ENCODE measurements around the gene ZNF282. TPM values are rescaled to one million over a fixed set of nuclear protein-coding genes. Genes with fewer than 3 reads are reported as not detected.

Gene ZNF282
- total and polyA plus RNA-seq, 4 donors: 5.3 to 21.4 (median 12.2) TPM

DNA sequence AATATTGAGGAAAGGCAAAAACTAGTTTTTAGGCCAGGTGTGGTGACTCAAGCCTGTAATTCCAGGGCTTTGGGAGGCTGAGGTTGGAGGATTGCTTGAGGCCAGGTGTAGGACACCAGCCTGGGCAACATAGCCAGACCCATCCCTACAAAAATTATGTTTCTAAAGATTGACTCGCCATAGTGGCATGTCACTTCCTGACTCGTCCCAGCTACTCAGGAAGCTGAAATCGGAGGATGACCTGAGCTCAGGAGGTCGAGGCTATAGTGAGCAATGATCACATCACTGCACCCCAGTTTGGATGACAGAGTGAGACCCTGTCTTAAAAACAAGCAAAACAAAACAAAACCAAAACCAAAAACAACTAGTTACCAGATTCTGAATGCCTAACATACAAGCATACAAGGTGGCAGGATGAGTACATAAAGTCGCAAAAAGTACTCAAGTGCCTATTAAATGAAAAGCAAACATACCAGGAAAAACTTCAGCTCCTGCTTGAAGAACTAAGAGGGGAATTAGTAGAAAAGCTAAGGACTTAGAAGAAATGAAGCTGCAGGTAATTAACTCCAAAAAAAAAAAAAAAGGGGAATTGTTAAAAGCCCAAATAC lies 34.0 kb upstream of the ZNF282 start:
- Histone ChIP-seq H3K36me3 (ENCODE audit: control insufficient read depth in 1 of 2, insufficient read depth in 2 of 2, low read length in 1 of 2) (peaks cover 0 to 6% of the 10 kb centered on the region in 2 donors), H3K27me3 (ENCODE audit: control insufficient read depth in 1 of 2, insufficient read depth in 2 of 2, low read length in 1 of 2) (no peaks in the 10 kb centered on the region), H3K27ac (ENCODE audit: low read depth in 1 of 2, low read length in 2 of 2) (no peak overlapping the region), H3K4me3 (ENCODE audit: low read length in 2 of 2) (no peak overlapping the region), H3K4me1 (ENCODE audit: control insufficient read depth in 1 of 2, insufficient read depth in 2 of 2, low read length in 2 of 2) (no peaks in the 10 kb centered on the region), H3K9me3 (ENCODE audit: control insufficient read depth, low read length) (no peaks in the 10 kb centered on the region)
- 74 to 76% methylated on average over 5 of the region's 5 CpGs for WGBS, 2 donors
- intact Hi-C loops (cut with DNase I): no loop called here
- ATAC-seq (ENCODE audit: low FRiP score) (no peak), DNase-seq (no peak)

DNA sequence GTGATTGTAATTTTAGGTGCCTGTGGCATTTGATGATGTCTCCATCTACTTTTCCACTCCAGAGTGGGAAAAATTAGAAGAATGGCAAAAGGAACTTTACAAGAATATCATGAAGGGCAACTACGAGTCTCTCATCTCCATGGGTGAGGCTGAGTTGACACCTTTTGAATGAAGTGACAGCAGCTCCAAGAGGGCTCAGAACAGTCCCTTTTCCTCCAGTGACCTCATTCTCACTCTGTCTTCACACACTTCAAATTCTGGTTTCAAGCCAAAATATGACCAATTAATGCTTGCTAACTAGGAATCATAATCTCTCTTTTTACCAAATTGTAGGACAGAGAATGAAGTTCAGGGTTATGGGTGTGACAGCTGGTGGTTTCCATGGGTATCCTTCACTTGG lies 29.2 kb upstream of the ZNF282 start:
- WGBS, 2 donors: 74 to 77% methylated on average over 1 of the region's 1 CpG
- intact Hi-C loops (cut with DNase I): no loop called here
- H3K36me3 ChIP-seq (ENCODE audit: control insufficient read depth in 1 of 2, insufficient read depth in 2 of 2, low read length in 1 of 2): peaks cover 0 to 10% of the 10 kb centered on the region in 2 donors
- no peak for DNase-seq
- no peaks in the 10 kb centered on the region for H3K4me1 ChIP-seq (ENCODE audit: control insufficient read depth in 1 of 2, insufficient read depth in 2 of 2, low read length in 2 of 2)
- no peak overlapping the region for H3K27ac ChIP-seq (ENCODE audit: low read depth in 1 of 2, low read length in 2 of 2)
- H3K4me3 ChIP-seq (ENCODE audit: low read length in 2 of 2): no peak overlapping the region
- no peaks in the 10 kb centered on the region for H3K9me3 ChIP-seq (ENCODE audit: control insufficient read depth, low read length)
- no peaks in the 10 kb centered on the region for H3K27me3 ChIP-seq (ENCODE audit: control insufficient read depth in 1 of 2, insufficient read depth in 2 of 2, low read length in 1 of 2)
- no peak for ATAC-seq (ENCODE audit: low FRiP score)

DNA sequence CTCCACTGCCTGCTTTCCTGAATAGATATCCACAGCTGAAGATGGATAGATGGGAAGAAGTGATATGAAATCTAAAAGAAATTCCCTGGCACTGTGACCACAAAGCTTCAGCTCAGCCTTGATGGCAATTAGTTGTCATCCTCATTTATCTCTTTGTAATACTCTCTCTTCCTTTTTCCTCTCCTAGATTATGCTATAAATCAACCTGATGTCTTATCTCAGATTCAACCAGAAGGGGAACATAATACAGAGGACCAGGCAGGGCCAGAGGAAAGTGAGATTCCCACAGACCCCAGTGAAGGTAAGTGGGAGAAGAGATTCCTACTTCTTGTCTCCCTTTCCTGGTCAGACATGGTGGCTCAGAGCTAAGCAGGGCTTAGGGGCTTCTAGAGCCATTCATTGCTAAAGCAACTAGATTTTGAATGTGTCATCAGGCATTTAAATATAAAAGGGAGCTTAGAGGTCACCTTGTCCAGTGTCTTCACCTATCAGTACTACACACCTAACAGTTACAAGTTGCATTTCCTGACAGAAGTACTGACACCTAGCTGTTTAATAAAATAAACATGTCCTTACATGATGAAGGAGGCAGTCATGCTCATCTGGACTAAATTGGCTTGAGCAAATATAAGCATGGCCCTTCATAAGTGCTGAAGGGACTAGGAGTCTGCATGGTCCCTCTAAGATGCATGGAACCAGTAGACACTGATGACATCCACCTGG lies 28.6 kb upstream of the ZNF282 start:
- Histone ChIP-seq H3K4me1 (ENCODE audit: control insufficient read depth in 1 of 2, insufficient read depth in 2 of 2, low read length in 2 of 2) (no peaks in the 10 kb centered on the region), H3K9me3 (ENCODE audit: control insufficient read depth, low read length) (no peaks in the 10 kb centered on the region), H3K4me3 (ENCODE audit: low read length in 2 of 2) (no peak overlapping the region), H3K36me3 (ENCODE audit: control insufficient read depth in 1 of 2, insufficient read depth in 2 of 2, low read length in 1 of 2) (peaks cover 0 to 11% of the 10 kb centered on the region in 2 donors), H3K27me3 (ENCODE audit: control insufficient read depth in 1 of 2, insufficient read depth in 2 of 2, low read length in 1 of 2) (no peaks in the 10 kb centered on the region), H3K27ac (ENCODE audit: low read depth in 1 of 2, low read length in 2 of 2) (no peak overlapping the region)
- ATAC-seq (ENCODE audit: low FRiP score) (no peak), DNase-seq (no peak)
- intact Hi-C loops (cut with DNase I): no loop called here

DNA sequence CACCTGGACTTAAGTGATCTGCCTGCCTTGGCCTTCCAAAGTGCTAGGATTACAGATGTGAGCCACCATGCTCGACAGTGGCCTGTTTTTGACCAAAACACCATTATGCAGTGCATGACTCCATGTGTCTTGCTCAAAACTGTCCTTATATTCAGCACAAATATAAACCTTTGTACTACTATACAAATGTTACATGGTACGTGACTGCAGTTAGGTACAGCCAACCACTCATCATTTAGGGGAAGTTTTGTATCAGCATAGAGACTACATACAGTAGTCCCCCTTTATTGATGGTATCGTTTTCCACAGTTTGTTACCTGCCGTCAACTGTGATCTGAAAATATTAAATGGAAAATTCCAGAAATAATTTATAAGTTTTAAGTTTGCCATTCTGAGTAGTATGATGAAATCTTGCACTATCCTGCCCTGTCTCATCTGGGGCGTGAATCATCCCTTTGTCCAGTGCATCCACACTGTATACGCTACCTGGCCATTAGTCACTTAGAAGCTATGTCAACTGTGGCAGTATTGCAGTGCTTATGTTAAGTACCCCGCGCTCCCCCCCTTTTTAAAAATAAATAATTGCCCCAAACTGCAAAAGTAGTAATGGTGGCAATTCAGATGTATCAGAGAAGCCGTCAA lies 23.3 kb upstream of the ZNF282 start:
- Histone ChIP-seq H3K4me1 (ENCODE audit: control insufficient read depth in 1 of 2, insufficient read depth in 2 of 2, low read length in 2 of 2) (no peaks in the 10 kb centered on the region), H3K27ac (ENCODE audit: low read depth in 1 of 2, low read length in 2 of 2) (no peak overlapping the region), H3K36me3 (ENCODE audit: control insufficient read depth in 1 of 2, insufficient read depth in 2 of 2, low read length in 1 of 2) (peaks cover 0 to 4% of the 10 kb centered on the region in 2 donors), H3K4me3 (ENCODE audit: low read length in 2 of 2) (no peak overlapping the region), H3K27me3 (ENCODE audit: control insufficient read depth in 1 of 2, insufficient read depth in 2 of 2, low read length in 1 of 2) (no peaks in the 10 kb centered on the region), H3K9me3 (ENCODE audit: control insufficient read depth, low read length) (no peaks in the 10 kb centered on the region)
- ATAC-seq (ENCODE audit: low FRiP score) (no peak), DNase-seq (no peak)
- intact Hi-C loops (cut with DNase I): no loop called here
- WGBS, 2 donors: 84 to 88% methylated on average over 9 of the region's 9 CpGs

DNA sequence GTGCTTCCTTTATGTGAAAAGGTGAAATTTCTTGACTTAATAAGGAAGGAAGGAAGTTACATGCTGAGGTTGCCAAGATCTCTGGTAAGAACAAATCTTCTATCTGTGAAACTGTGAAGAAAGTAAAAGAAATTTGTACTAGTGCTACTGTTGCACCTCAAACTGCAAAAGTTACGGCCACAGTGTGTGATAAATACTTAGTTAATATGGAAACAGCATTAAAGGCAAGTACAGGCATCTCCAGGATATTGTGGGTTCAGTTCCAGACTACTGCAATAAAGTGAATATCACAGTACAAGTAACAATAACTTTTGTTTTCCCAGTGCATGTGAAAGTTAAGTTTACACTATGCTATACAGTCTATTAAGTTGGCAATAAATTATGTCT lies 22.8 kb upstream of the ZNF282 start:
- H3K4me1 ChIP-seq (ENCODE audit: control insufficient read depth in 1 of 2, insufficient read depth in 2 of 2, low read length in 2 of 2): no peaks in the 10 kb centered on the region
- ATAC-seq (ENCODE audit: low FRiP score): no peak
- no peak overlapping the region for H3K4me3 ChIP-seq (ENCODE audit: low read length in 2 of 2)
- intact Hi-C loops (cut with DNase I): no loop called here
- no peak overlapping the region for H3K27ac ChIP-seq (ENCODE audit: low read depth in 1 of 2, low read length in 2 of 2)
- WGBS, 2 donors: 93 to 94% methylated on average over 1 of the region's 1 CpG
- peaks cover 0 to 4% of the 10 kb centered on the region in 2 donors for H3K36me3 ChIP-seq (ENCODE audit: control insufficient read depth in 1 of 2, insufficient read depth in 2 of 2, low read length in 1 of 2)
- H3K27me3 ChIP-seq (ENCODE audit: control insufficient read depth in 1 of 2, insufficient read depth in 2 of 2, low read length in 1 of 2): no peaks in the 10 kb centered on the region
- DNase-seq: no peak
- no peaks in the 10 kb centered on the region for H3K9me3 ChIP-seq (ENCODE audit: control insufficient read depth, low read length)

DNA sequence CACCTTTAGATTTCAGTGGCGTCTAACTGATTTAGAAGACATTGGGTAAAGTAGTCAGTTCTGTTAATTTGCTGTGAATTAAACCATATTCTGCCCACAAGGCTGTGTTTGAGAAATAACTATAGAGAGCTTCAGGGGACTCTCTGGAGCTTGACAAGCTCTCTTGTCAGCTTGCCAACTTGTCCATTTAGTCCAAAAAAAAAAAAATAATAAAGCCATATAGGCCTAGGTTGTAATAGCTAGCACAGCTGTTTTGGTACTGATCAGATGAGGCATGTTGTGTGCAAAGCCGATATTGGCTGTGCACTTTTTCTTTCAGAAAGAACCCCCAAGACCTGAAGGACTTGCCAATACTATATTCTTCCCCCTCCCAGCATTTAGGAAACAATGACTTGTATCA lies 20.2 kb upstream of the ZNF282 start:
- H3K36me3 ChIP-seq (ENCODE audit: control insufficient read depth in 1 of 2, insufficient read depth in 2 of 2, low read length in 1 of 2): peaks cover 5 to 11% of the 10 kb centered on the region in 2 donors
- no peak overlapping the region for H3K4me3 ChIP-seq (ENCODE audit: low read length in 2 of 2)
- no peak for DNase-seq
- WGBS, 2 donors: 91 to 92% methylated on average over 2 of the region's 2 CpGs
- no peaks in the 10 kb centered on the region for H3K27me3 ChIP-seq (ENCODE audit: control insufficient read depth in 1 of 2, insufficient read depth in 2 of 2, low read length in 1 of 2)
- ATAC-seq (ENCODE audit: low FRiP score): no peak
- no peak overlapping the region for H3K27ac ChIP-seq (ENCODE audit: low read depth in 1 of 2, low read length in 2 of 2)
- H3K4me1 ChIP-seq (ENCODE audit: control insufficient read depth in 1 of 2, insufficient read depth in 2 of 2, low read length in 2 of 2): no peaks in the 10 kb centered on the region
- intact Hi-C loops (cut with DNase I): no loop called here
- H3K9me3 ChIP-seq (ENCODE audit: control insufficient read depth, low read length): no peaks in the 10 kb centered on the region

DNA sequence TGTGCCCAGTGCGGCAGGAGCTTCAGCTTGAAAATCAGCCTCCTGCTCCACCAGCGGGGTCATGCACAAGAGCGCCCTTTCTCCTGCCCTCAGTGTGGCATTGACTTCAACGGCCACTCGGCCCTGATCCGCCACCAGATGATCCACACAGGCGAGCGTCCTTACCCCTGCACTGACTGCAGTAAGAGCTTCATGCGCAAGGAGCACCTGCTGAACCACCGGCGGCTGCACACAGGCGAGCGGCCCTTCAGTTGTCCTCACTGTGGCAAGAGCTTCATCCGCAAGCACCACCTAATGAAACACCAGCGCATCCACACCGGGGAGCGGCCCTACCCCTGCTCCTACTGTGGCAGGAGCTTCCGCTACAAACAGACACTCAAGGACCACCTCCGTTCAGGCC lies 16.1 kb upstream of the ZNF282 start:
- H3K27me3 ChIP-seq (ENCODE audit: control insufficient read depth in 1 of 2, insufficient read depth in 2 of 2, low read length in 1 of 2): no peaks in the 10 kb centered on the region
- no peak for ATAC-seq (ENCODE audit: low FRiP score)
- intact Hi-C loops (cut with DNase I): no loop called here
- 95 to 97% methylated on average over 19 of the region's 19 CpGs for whole genome bisulfite sequencing, 2 donors
- no peaks in the 10 kb centered on the region for H3K4me1 ChIP-seq (ENCODE audit: control insufficient read depth in 1 of 2, insufficient read depth in 2 of 2, low read length in 2 of 2)
- no peak for DNase-seq
- no peak overlapping the region for H3K27ac ChIP-seq (ENCODE audit: low read depth in 1 of 2, low read length in 2 of 2)
- no peaks in the 10 kb centered on the region for H3K9me3 ChIP-seq (ENCODE audit: control insufficient read depth, low read length)
- peaks cover 5 to 12% of the 10 kb centered on the region in 2 donors for H3K36me3 ChIP-seq (ENCODE audit: control insufficient read depth in 1 of 2, insufficient read depth in 2 of 2, low read length in 1 of 2)
- no peak overlapping the region for H3K4me3 ChIP-seq (ENCODE audit: low read length in 2 of 2)

DNA sequence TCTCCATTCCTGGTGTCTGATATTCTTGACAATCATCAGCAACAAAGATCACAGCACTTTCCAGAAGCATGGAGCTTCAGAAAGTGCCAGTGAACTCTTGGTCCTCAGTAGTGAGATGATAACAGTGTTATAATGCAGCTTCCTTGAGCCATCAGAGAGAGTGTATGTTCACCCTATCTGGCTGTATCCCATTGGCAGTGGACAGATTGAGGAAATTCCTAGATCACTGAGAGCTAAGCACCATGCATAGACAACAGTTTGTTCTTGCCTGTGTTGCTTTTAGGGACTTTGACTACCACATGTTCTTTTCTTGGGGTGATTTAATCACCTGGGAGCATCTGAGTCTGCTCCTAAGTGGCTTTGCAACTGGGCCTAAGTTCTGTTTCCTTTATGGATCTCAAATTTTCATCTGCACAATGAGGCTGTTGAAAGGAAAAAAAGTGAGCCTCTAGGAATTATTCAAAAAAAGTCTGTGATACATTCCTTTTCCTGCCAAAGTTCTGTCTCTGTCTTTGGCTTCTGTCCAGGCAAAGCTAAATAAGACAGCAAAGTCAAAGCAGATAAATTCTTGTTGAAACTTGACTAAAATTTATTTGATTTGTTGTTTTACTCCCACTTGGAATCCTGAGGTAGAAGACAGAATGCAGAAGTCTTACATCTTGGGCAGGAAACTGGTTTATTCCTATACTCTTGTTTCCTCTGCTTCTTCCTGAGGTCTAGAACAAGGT lies 14.5 kb upstream of the ZNF282 start:
- no peak for ATAC-seq (ENCODE audit: low FRiP score)
- Histone ChIP-seq H3K27me3 (ENCODE audit: control insufficient read depth in 1 of 2, insufficient read depth in 2 of 2, low read length in 1 of 2) (no peaks in the 10 kb centered on the region), H3K4me3 (ENCODE audit: low read length in 2 of 2) (no peak overlapping the region), H3K9me3 (ENCODE audit: control insufficient read depth, low read length) (no peaks in the 10 kb centered on the region), H3K36me3 (ENCODE audit: control insufficient read depth in 1 of 2, insufficient read depth in 2 of 2, low read length in 1 of 2) (peaks cover 5 to 12% of the 10 kb centered on the region in 2 donors), H3K27ac (ENCODE audit: low read depth in 1 of 2, low read length in 2 of 2) (no peak overlapping the region), H3K4me1 (ENCODE audit: control insufficient read depth in 1 of 2, insufficient read depth in 2 of 2, low read length in 2 of 2) (no peaks in the 10 kb centered on the region)
- DNase-seq: no peak
- intact Hi-C loops (cut with DNase I): no loop called here

Data from aorta (tissue), 5 donors.